Measurements from ENCODE around the gene CCDC152. TPM values are rescaled to one million over a fixed set of nuclear protein-coding genes. Genes with fewer than 3 reads are reported as not detected.
"Not testable (repeated sequence)": the region's sequence is repeated elsewhere in the genome, so short reads cannot be mapped to it uniquely, and the experiment has no call there.

Gene CCDC152
- total RNA-seq, 5 donors from 2014 or later (not counting 1 experiment from before 2014, with no cell fraction given) = 3.6 to 6.5 (median 5.7) TPM

DNA sequence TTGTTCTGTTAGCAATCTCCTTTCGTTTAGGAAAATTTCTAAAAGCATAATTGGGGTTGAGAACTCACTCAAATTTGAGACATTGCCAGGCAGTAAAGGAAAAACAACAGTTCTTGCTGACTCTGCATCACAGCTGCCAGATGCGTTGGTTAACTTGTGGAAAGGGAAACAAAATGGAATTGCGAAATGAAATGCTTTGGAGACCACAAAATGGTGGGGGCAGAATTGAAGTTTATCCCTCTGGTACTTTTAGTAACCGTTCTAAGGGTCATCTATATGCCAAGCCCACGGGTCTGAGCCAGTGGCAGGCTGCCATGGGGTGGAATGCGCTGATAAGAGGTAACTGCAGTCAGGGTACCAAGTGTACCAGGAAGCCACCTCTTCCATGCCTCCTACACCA lies 83.7 kb downstream of the CCDC152 start:
- Mint-ChIP-seq H3K9me3 (peaks cover 0 to 3% (median 2%) of the 10 kb centered on the region in 3 donors), H3K4me3 (no peak overlapping the region), H3K27ac (no peak overlapping the region), H3K36me3 (no peaks in the 10 kb centered on the region), H3K4me1 (no peaks in the 10 kb centered on the region), H3K27me3 (peaks cover 0 to 2% of the 10 kb centered on the region in 2 donors)
- no peaks in the 10 kb centered on the region for H3K4me1 ChIP-seq (ENCODE audit: control insufficient read depth in 1 of 2, extremely low read depth in 1 of 2, insufficient read depth in 2 of 2, low read length in 2 of 2)
- H3K27me3 ChIP-seq (replicated peaks in 1 of 2; ENCODE audit: control insufficient read depth in 2 of 2, extremely low read depth in 1 of 2, insufficient read depth in 2 of 2, low read length in 1 of 2) = peaks cover 0 to 2% of the 10 kb centered on the region in 2 experiments
- ChIA-PET POLR2A (no interaction called here), CTCF (no interaction called here)
- no peaks in the 10 kb centered on the region for H3K36me3 ChIP-seq (ENCODE audit: control insufficient read depth in 2 of 2, extremely low read depth in 1 of 2, insufficient read depth in 1 of 2, low read length in 1 of 2)
- 26% methylated on average over 3 of the region's 6 CpGs for WGBS (ENCODE audit: insufficient coverage)
- ATAC-seq (replicated peaks in 1 of 4) (no peak), DNase-seq (no peak)
- H3K27ac ChIP-seq (ENCODE audit: low read length) = no peak overlapping the region
- H3K4me3 ChIP-seq (ENCODE audit: control insufficient read depth in 1 of 2, extremely low read depth in 1 of 2, low read length in 1 of 2) = no peak overlapping the region
- H3K9me3 ChIP-seq = no peaks in the 10 kb centered on the region

DNA sequence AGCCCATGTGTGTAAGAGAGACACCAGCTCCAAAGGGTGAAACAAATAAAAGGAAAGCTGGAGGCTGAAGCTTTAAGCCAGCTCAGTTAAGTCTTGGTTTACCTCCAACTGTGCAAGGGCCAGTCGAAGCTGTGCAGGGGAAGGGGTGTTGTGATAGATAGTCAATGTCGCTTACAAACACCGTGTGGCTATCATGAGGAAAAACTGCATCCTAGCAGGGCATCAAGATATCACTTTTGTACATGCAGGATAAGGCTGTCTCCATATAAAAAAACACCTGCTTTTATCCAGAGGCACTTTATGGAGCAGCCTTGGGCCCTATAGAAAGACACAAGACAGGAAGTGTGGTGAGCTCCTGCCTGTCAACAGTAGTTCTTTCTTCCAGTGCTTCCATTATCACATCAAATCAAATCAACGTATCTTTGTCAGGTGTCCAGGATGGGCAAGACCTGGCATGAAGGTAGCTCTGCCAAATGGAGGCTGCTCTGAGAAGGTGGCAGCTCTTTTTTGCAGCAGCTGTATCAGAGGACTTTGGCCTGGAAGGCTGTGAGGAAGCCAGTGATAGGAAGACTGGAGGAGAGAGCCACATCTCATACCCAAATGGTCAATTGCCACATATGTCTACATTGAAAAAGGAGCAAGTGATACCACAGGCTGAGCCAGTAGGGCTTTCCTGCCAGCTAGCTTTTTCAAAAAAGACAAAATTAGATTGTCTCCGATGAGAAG lies 84.4 kb downstream of the CCDC152 start:
- no peak for ATAC-seq (replicated peaks in 1 of 4)
- no peak overlapping the region for H3K27ac ChIP-seq (ENCODE audit: low read length)

DNA sequence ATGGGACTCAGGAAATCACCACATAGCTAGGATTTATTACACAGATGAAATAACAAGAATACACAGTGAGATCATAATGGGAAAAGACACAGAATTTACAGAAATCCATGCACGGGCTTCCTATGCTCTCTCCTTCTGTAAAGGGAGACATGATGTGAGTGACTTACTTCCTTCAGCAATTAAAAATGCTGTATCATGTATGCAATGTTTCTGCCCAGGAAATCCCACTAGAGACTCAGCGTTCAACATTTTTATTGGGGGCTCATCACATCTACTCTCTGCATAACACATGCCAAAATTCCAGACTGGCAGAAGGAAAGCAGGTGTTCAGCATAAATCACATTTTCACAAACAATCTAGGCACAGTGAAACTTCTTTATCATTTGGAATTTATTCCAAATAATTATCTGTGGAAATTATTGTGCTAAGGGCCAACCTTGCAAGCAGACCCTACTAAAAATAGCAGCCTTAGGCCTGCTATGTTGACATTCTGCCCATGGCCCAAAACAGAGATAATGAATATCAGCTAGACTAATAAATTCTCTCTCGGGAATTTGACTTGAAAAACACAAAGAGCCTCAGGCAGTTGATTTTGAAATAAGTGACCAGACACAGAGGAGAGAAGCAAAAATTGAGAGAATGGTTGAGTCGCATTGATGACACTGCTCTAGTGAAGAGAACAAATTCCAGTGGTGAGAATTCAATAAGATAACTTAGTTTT lies 86.5 kb downstream of the CCDC152 start:
- H3K27me3 ChIP-seq (replicated peaks in 1 of 2; ENCODE audit: control insufficient read depth in 2 of 2, extremely low read depth in 1 of 2, insufficient read depth in 2 of 2, low read length in 1 of 2) = no peaks in the 10 kb centered on the region
- CTCF ChIA-PET = no interaction called here
- Mint-ChIP-seq H3K36me3 (no peaks in the 10 kb centered on the region), H3K4me3 (no peak overlapping the region), H3K9me3 (no peaks in the 10 kb centered on the region), H3K4me1 (no peaks in the 10 kb centered on the region), H3K27ac (no peak overlapping the region), H3K27me3 (peaks cover 5 to 7% of the 10 kb centered on the region in 2 donors)
- WGBS (ENCODE audit: insufficient coverage) = 87% methylated on average over 3 of the region's 4 CpGs
- POLR2A ChIA-PET = no interaction called here
- ATAC-seq (replicated peaks in 1 of 4) = no peak
- no peaks in the 10 kb centered on the region for H3K9me3 ChIP-seq
- H3K27ac ChIP-seq (ENCODE audit: low read length) = no peak overlapping the region
- DNase-seq = no peak
- H3K4me1 ChIP-seq (ENCODE audit: control insufficient read depth in 1 of 2, extremely low read depth in 1 of 2, insufficient read depth in 2 of 2, low read length in 2 of 2) = no peaks in the 10 kb centered on the region
- no peaks in the 10 kb centered on the region for H3K36me3 ChIP-seq (ENCODE audit: control insufficient read depth in 2 of 2, extremely low read depth in 1 of 2, insufficient read depth in 1 of 2, low read length in 1 of 2)
- H3K4me3 ChIP-seq (ENCODE audit: control insufficient read depth in 1 of 2, extremely low read depth in 1 of 2, low read length in 1 of 2) = no peak overlapping the region

More for the DNA sequence above, 84.4 kb downstream of the CCDC152 start:
- Histone ChIP-seq H3K36me3 (ENCODE audit: control insufficient read depth in 2 of 2, extremely low read depth in 1 of 2, insufficient read depth in 1 of 2, low read length in 1 of 2) (no peaks in the 10 kb centered on the region), H3K4me1 (ENCODE audit: control insufficient read depth in 1 of 2, extremely low read depth in 1 of 2, insufficient read depth in 2 of 2, low read length in 2 of 2) (no peaks in the 10 kb centered on the region), H3K27me3 (replicated peaks in 1 of 2; ENCODE audit: control insufficient read depth in 2 of 2, extremely low read depth in 1 of 2, insufficient read depth in 2 of 2, low read length in 1 of 2) (peaks cover 0 to 2% of the 10 kb centered on the region in 2 experiments), H3K9me3 (no peaks in the 10 kb centered on the region), H3K4me3 (ENCODE audit: control insufficient read depth in 1 of 2, extremely low read depth in 1 of 2, low read length in 1 of 2) (no peak overlapping the region)
- H3K36me3 Mint-ChIP-seq = no peaks in the 10 kb centered on the region
- peaks cover 2% of the 10 kb centered on the region in 2 donors for H3K27me3 Mint-ChIP-seq
- H3K4me3 Mint-ChIP-seq = no peak overlapping the region
- no peak for DNase-seq
- no peaks in the 10 kb centered on the region for H3K4me1 Mint-ChIP-seq
- ChIA-PET POLR2A (interaction anchor here in 1 of 2 donors (0.5 kb wide), 1 partner anchor 8 kb away, joined by 3 read pairs; no protein-coding TSS in a partner anchor), CTCF (no interaction called here)
- H3K27ac Mint-ChIP-seq = no peak overlapping the region
- 57% methylated on average over 1 of the region's 5 CpGs for WGBS (ENCODE audit: insufficient coverage)
- no peaks in the 10 kb centered on the region for H3K9me3 Mint-ChIP-seq

DNA sequence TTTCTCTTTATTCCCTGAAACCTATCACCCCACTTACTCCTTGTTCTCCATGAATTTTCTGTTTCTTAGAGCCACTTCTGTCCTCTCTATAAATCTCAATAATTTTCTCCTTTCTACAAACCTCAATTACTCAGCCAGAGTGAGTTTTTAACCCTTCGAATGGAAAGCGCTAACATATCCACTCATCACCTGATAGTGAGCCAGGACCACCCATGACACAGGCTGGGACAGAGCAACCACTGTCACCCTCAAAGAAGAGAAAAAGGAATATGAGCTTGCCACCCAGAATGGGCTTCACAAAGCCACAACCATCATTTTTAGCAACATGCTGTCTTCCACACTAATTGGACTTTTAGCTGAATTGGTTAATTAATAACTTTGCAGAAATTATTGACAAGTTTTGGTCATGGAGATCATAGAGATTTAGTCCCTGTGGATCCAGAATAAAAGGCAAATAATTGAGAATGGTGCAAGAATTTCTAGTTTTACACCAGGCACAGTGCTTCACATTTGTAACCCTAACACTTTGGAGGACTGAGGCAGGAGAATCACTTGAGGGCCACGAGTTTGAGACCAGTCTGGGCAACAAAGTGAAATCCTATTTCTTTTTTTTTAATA lies 87.2 kb downstream of the CCDC152 start:
- no CpG with 5 or more reads among the region's 3 CpGs for WGBS (ENCODE audit: insufficient coverage)
- DNase-seq = no peak
- POLR2A ChIA-PET = no interaction called here
- Mint-ChIP-seq H3K4me1 (no peaks in the 10 kb centered on the region), H3K4me3 (no peak overlapping the region), H3K27me3 (peaks cover 5 to 7% of the 10 kb centered on the region in 2 donors), H3K36me3 (no peaks in the 10 kb centered on the region), H3K9me3 (no peaks in the 10 kb centered on the region), H3K27ac (no peak overlapping the region)
- no peaks in the 10 kb centered on the region for H3K27me3 ChIP-seq (replicated peaks in 1 of 2; ENCODE audit: control insufficient read depth in 2 of 2, extremely low read depth in 1 of 2, insufficient read depth in 2 of 2, low read length in 1 of 2)
- H3K27ac ChIP-seq (ENCODE audit: low read length) = no peak overlapping the region
- no peak overlapping the region for H3K4me3 ChIP-seq (ENCODE audit: control insufficient read depth in 1 of 2, extremely low read depth in 1 of 2, low read length in 1 of 2)
- ATAC-seq (replicated peaks in 1 of 4) = no peak
- H3K4me1 ChIP-seq (ENCODE audit: control insufficient read depth in 1 of 2, extremely low read depth in 1 of 2, insufficient read depth in 2 of 2, low read length in 2 of 2) = no peaks in the 10 kb centered on the region
- H3K36me3 ChIP-seq (ENCODE audit: control insufficient read depth in 2 of 2, extremely low read depth in 1 of 2, insufficient read depth in 1 of 2, low read length in 1 of 2) = no peaks in the 10 kb centered on the region
- CTCF ChIA-PET = no interaction called here
- H3K9me3 ChIP-seq = no peaks in the 10 kb centered on the region

DNA sequence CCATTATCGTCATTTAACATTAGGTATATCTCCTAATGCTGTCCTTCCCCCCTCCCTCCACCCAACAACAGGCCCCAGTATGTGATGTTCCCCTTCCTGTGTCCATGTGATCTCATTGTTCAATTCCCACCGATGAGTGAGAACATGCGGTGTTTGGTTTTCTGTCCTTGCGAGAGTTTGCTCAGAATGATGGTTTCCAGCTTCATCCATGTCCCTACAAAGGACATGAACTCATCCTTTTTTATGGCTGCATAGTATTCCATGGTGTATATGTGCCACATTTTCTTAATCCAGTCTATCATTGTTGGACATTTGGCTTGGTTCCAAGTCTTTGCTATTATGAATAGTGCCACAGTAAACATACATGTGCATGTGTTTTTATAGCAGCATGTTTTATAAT lies 87.8 kb downstream of the CCDC152 start:
- H3K27me3 ChIP-seq (replicated peaks in 1 of 2; ENCODE audit: control insufficient read depth in 2 of 2, extremely low read depth in 1 of 2, insufficient read depth in 2 of 2, low read length in 1 of 2); H3K36me3 Mint-ChIP-seq; H3K4me1 ChIP-seq (ENCODE audit: control insufficient read depth in 1 of 2, extremely low read depth in 1 of 2, insufficient read depth in 2 of 2, low read length in 2 of 2); H3K27ac Mint-ChIP-seq; H3K9me3 ChIP-seq; POLR2A ChIA-PET; H3K27ac ChIP-seq (ENCODE audit: low read length); H3K4me1 Mint-ChIP-seq; H3K4me3 Mint-ChIP-seq; ATAC-seq (replicated peaks in 1 of 4); H3K4me3 ChIP-seq (ENCODE audit: control insufficient read depth in 1 of 2, extremely low read depth in 1 of 2, low read length in 1 of 2); CTCF ChIA-PET; H3K27me3 Mint-ChIP-seq; H3K9me3 Mint-ChIP-seq; H3K36me3 ChIP-seq (ENCODE audit: control insufficient read depth in 2 of 2, extremely low read depth in 1 of 2, insufficient read depth in 1 of 2, low read length in 1 of 2); DNase-seq: not testable (repeated sequence)
- WGBS (ENCODE audit: insufficient coverage) = no CpG with 5 or more reads among the region's 4 CpGs

DNA sequence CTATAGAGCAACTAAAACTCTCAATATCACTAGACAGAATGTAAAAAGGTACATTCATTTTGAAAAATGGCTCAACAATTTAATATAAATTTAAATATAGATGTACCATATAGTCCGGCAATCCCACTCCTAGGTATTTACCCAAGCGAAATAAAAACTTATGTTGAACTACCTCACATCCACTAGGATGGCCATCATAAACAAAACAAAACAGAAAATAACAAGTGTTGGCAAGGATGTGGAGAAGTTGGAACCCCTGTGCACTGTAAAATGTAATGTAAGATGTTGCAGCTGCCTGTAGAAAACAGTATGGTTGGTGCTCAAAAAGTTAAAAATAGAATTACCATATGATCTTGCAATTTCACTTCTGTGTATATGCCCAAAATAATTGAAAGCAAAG lies 91.9 kb downstream of the CCDC152 start:
- Histone ChIP-seq H3K9me3 (no peaks in the 10 kb centered on the region), H3K36me3 (ENCODE audit: control insufficient read depth in 2 of 2, extremely low read depth in 1 of 2, insufficient read depth in 1 of 2, low read length in 1 of 2) (no peaks in the 10 kb centered on the region), H3K27ac (ENCODE audit: low read length) (no peak overlapping the region), H3K4me1 (ENCODE audit: control insufficient read depth in 1 of 2, extremely low read depth in 1 of 2, insufficient read depth in 2 of 2, low read length in 2 of 2) (no peaks in the 10 kb centered on the region), H3K4me3 (ENCODE audit: control insufficient read depth in 1 of 2, extremely low read depth in 1 of 2, low read length in 1 of 2) (no peak overlapping the region), H3K27me3 (replicated peaks in 1 of 2; ENCODE audit: control insufficient read depth in 2 of 2, extremely low read depth in 1 of 2, insufficient read depth in 2 of 2, low read length in 1 of 2) (no peaks in the 10 kb centered on the region)
- no peak overlapping the region for H3K4me3 Mint-ChIP-seq
- H3K4me1 Mint-ChIP-seq = no peaks in the 10 kb centered on the region
- POLR2A ChIA-PET = no interaction called here
- DNase-seq (no peak), ATAC-seq (replicated peaks in 1 of 4) (no peak)
- WGBS (ENCODE audit: insufficient coverage) = no CpG with 5 or more reads among the region's 2 CpGs
- no peaks in the 10 kb centered on the region for H3K9me3 Mint-ChIP-seq
- no peaks in the 10 kb centered on the region for H3K36me3 Mint-ChIP-seq
- H3K27ac Mint-ChIP-seq = no peak overlapping the region
- H3K27me3 Mint-ChIP-seq = peaks cover 5 to 6% of the 10 kb centered on the region in 2 donors
- CTCF ChIA-PET = no interaction called here
